Activated CD8-positive, alpha-beta memory T cell treated with anti-CD3 and anti-CD28 coated beads, Interleukin-2, amount 50 U/mL, for 4 hours (primary cell): ENCODE data around the gene GAS6.

ENCODE experiments used
- DNase-seq: peaks from one replicate; pipeline ENCODE4 v3.0.0-alpha.2; 2020

GAS6 gene

DNA sequence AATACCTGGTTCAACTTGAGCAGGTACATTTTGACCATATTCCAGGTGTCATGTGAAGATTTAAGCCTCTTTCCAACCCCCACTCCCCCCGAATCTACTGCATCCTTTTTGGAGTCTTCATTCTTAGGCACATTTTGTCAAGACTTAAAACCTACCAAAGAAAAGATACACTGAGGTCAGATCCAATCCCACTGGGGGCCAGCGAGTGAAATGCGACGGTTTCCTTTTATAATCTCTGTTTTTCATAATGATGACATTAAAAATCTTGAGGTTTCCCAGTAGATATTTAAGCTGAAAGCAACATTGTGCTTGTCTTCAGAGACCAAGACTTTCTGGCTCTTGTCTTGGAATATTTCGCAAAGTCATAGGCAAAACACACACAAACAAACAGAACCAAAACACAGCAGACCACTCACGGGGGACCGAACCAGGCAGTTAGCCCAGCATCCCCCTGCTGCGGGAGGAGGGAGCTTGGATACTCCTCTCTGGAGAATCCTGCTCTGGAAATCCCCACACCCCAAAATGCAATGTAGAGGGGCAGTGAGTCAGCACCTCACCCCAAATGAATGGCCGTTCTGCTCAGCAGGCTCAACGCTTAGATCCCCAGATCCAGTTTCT, 506 bp upstream of the GAS6 start:
- no peak for DNase-seq

DNA sequence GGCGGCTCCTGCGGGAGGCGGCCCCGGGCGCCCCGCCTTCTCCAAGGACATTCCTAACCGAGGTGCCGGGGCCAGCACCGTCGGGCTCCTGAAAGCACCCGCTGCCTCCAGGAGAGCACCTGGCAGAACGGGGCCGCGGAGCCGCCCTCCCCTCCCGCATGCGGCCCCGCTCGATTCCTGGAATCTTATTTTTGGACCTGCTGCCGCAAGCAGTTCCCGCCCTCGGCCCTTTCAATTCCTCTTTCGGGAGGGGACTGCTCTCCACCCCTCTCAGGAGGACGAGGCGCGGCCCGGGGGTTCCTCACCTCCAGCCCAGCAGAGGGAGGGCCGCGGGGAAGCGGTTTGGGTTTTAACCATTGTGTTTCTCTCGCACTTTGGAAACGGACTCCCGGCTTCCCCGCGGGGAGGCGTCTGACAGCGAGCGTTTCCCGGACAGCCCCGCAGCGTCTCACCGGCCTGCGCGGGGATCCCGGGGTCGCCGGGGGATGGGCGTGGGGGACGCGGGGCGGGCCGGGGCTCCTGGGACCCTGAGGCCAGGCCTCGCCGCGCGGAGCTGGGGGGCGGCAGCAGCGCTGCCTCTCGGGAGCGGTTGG, 849 bp downstream of the GAS6 start:
- DNase-seq = no peak

DNA sequence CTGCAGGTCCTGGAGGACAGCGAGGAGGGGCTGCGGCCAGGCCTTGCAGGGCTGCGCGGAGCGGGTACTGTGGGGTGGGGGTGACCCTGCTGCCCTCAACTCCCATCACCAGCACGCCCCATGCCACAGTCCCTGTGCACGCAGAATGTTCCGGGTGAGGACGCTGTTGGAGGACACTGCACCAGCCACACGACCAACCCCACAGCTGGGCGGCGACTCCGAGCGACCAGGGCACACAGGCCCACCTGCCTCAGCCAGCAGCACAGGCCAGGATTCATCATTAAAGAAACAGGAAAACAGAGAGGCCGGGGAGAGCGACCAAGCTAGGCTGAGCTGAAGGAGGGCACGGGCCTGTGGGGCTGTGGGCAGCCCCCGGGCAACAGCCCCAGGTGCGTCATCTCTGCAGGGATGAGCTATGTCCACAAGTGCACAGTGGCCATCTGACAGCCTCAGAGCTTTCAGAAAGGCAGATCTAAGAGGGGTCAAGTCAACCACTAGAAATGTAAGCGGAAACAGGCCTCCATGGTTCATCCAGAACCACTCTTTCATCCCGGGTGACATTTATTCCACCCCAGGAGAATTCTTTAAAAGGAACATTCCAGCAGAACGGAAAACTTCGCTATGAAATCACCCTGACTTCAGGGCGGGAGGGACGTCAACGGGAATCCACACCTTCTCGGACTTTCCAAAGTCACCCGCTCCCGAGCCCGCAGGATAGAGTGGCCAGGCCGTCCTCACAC, 1.5 kb downstream of the GAS6 start:
- peak; percentile 10 for DNase-seq

DNA sequence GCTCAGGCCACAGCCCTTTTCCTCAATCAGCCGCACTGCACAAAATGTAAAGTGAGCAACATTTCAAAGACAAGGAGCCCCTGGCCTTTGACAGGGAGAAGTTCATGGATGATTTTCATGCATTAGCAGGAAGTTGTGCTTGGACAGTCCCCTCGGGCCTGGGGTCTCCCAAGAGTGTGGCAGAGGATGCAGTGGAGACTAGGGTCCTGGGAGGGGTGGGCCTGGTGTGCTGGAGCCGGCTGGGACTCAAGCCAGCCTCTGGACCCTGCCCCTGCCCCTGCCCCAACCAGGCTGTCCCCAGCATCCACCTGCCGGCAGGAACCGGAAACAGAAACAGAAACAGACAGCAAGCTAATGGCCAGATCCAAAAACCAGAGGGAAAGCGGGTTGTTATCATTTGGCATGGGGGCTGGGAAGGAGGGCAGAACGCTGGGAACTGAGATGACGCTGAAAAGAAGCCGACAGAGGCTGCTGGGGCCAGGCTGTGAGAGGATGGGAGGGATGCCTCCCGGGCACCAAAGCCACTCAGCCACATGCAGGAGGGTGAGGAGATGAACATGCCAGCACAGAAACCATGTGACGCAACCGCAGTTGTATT, 2.3 kb downstream of the GAS6 start:
- no peak for DNase-seq

DNA sequence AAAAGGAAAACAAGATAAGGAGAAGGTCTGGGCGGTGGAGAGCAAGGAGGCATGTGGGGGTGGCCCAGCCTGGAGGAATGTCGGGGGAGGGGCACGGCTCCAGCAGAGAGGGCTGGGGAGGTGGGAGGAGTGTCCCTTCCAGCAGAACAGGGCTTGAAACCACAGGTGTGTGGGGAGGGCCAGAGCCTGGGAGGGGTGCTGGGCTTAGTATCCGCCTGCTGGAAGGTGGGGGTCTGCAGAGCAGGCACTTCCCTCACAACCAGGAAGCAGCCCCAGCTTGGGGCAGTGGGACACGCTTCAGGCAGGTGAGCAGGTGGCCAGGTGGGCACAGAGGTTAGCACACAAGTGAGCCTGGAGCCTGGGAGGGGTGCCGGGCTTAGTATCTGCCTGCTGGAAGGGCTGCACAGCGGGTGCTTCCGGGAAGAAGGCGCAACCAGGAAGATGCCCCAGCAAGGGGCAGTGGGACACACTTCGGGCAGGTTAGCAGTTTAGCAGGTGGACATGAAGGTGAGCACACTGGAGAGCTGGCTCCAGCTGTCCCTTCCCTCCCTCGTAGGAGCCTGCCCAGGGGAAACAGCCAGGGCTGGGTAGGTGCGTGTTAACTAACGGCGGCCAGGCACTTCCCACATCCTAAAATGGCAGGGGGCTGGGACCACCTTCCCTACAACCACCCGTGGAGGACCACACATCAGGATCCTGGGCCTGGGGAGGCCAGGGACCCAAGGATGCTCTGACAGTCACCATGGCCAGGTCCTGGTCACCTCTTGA, 3.0 kb downstream of the GAS6 start:
- DNase-seq = peak; percentile 12

DNA sequence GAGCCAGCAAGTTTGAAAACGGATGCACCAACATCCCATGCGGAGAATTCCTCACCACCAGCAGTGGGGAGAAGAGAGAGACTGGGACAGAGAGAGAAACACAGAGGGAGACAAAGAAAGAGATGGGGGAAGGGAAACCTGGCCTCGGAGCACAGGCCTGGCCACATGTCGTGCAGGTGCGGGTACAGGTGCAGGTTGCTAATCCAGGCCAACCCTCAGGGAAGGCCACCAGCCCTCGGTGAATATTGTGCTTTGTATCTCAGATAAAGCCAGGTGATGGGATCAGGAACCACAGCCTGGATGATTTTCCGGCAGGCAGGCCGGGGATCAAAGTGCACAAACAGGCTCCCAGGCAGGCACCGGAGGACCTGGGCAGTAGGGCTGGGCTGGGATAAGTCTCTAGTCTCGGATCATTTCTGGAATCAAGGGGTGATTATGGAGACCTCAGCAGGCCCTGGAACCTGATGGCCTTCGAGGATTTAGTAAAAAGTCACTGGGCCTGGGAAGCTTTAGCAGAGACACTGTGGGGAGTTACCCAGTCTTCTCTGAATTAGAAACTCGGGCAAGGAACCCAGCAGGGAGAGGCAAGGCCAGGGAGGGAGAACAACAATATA, 3.7 kb downstream of the GAS6 start:
- DNase-seq = peak; percentile 6

DNA sequence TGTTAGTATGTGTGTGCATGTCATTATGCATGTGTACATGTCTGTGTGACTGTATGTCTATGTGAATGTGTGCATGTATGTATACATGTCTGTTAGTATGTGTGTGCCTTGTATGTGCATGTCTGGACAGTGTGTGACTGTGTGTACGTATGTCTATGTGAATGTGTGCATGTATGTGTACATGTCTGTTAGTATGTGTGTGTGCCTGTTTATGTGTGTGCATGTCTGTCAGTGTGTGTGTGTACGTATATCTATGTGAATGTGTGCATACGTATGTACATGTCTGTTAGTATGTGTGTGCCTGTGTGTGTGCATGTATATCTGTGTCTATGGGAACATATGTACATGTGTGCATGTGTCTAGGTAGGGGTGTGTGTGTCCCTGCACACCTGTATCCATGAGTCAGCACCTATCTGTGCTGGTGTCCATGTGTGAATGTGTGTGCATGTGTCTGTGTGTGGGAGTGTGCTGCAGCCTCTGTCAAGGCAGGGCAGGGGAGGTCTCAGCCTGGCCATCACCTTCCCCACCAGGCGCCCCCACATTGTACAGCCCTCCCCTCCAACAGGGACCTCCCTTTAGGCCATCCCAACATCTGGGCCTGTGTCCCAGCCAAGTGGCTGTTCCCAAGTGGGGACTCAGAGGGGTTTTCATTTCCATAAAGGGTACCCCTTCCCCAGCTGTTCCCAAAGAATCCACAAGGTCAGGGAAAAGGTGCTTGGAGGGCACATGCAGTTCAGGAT, 4.4 kb downstream of the GAS6 start:
- no peak for DNase-seq

DNA sequence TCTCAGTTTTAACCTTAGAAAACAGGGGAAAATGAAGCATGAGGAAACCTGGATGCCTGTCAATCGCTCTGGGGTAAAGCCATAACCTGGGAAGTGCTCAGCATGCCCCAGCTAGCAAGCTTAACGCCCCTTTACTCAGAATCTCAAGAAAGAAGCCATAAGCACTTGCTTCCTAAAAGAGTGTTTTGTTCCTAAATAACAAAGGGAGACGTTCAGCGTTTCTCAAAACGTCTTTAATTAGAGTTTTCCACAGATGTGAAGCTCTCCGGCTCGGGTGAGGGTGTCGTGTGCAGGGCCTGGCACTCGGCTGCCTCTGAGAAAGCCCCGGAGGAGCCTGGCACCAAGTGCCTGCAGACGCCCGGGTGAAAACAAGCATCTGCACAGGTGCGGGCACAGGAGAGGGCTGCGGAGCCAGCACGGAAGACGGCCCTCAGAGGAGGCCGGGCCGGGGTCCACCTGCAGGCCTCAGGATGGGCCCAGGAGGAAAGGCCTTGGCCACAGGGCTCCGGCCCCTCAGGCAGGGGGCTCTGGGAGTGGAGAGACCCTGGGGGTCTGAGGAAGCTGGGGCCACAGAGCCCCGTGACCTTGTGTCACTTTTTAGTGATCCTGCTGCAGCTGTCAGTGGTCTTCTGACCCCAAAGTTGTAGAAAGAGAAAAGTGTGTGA, 6.2 kb downstream of the GAS6 start:
- DNase-seq = peak; percentile 3

DNA sequence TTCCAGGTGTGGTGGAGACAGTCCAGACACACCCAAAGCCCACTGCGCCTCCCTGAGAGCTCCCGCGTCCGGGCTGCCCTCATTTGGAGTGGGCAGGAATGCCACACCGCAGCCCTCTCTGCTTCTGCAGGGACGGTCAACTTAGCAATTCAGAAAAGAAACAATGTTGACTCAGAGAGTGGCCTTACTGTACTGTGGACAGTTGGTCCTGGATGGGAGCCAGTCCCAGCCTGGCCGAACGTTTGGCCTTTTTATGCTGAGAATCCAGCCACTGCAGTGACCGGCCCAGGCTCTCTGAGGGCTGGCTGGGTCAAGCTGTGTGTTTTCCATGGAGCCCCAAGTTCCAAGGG, 7.2 kb downstream of the GAS6 start:
- no peak for DNase-seq

DNA sequence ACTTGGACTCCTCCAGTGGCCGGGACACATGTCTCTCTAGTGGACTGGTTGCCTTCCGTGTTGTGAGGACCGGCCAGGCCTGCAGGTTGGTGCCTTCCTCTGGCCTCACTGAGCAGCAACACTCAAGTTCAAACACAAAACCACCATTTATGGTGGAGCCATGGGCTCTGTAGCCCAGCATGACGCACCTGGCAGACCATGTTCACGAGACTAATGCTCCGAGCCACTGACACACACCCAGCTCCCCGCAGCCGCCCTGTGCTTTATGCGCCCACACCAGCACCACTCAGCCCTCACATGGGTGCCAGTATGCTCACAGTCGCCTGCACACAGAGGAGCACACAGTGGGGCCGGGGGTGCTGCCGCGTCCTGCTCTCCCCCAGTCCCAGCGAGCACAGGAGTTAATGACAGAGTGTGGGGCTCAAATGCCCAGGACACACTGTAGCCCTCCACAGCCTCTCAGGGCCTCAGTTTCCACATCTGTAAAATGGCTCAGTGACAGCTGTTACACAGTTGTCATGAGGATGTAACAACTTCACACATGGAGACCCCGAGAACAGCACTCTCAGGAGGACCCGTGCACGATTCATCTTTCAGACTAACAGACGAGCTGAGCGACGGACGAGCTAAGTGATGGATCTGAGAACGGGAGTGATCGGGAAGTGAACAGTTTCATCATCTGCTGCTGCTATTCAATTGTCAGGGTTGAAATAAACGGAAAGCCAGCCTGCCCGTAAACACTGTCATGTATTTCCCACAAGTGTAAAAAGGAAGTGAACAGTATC, 7.8 kb downstream of the GAS6 start:
- peak; percentile 6 for DNase-seq

DNA sequence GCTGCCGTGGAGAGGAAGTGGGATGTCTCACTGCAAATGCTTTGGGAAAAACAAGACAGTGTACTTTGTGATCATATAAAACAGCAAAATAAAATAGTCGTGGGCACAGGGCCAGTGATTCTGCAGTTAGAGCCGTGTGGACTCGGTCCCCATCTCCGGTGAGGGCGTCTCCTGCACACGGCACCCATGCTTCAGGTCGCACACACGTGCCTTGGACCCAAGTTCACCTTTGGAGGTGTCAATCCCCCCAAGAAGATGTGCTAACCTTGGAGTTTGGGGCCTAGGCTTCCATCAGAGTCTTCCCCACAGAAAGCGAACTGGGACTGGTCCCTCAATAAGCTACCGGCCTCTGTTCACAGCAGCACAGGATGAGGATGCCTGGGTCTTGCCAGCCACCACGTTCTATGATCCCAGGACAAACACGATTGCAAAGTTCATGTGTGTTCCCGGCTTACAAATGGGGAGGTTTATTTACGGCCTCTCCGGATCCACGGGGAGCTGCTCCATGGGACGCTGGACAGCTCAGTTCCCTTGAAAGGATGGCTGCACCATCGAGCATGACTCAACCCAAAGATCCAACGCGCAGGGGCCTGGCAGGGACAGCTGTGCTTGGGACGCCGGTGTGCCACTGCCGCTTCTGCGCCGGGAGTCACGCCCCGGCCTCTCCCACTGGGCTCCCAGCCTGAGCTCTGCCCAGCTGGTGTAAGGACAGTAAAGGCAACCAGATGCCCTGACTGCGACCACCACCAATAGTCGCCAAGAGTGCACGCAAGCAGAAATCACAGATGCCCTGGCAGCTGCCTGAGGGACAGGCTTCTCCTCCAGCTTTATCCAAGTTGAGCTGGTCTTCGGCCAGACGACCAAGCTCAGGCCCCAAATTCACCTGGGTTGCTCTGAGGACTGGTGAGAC, 8.6 kb downstream of the GAS6 start:
- peak; percentile 8 for DNase-seq

DNA sequence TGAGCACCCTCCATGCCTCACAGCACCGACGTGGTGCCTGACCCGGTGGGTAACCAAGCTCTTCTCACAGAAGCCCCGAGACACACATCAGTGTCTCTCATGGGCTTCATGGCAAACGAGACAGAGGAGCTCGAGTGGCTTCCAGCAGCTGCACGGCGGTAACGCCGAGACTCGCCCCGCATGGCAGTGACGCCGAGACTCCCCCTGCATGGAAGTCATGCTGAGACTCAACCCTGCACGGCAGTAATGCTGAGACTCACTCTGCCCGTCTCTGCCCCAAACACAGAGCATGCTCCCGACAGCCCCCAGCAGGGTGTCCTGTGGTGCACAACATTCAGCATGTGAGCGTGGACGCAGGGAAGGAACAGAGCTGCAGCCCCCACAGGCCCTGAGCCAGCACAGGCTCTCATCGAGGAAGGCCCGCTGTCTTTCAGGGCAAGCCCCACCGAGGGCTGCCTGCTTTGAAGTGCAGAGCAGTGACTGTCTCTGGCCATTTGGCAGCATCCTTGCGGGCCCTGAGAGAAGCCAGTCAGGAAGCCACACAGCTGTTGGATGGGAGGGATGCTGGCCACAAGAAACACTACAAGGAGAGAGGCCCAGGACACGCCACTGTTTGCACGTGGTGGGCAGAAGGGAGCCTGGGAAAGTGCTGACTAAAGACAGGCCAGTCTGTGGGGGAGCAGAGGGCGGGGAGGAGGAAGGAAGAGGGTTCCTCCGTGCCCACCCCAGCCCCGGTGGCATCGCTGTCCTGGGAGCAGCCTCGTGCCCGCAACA, 9.5 kb downstream of the GAS6 start:
- peak; percentile 18 for DNase-seq

DNA sequence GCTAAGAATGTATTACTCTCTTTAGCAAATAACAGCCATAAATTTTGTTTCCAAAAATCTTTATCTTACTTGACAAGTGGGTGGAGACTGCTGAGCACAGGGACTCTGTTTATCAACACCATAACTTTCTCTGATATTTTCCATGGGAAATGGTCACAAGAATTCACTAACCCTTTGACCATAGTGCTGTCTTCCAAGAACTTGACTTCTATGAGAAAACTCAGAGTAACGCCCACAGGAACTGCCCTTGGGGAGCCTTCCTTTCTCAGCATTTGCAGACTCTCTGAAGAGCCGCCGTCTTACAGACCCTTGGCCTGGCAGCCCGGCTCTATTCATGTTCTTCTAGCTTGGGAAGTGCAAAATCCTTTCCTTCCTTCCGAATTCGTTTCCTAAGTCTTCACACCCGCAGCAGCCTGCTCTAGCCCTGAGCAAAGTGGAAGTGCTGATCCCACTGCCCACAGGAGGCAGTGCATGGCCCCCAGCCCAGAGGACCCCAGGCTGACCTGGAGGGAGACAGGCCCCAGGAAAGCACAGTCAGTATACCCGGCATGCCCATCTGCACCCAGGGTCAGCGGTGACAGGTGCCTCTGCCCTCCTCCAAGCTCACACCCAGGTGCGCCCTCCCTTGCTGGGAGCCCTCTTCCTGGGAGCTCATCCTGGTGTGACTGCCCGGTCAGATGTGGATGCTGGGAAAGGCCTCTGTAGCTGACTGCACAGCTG, 10.2 kb downstream of the GAS6 start:
- peak; percentile 12 for DNase-seq

DNA sequence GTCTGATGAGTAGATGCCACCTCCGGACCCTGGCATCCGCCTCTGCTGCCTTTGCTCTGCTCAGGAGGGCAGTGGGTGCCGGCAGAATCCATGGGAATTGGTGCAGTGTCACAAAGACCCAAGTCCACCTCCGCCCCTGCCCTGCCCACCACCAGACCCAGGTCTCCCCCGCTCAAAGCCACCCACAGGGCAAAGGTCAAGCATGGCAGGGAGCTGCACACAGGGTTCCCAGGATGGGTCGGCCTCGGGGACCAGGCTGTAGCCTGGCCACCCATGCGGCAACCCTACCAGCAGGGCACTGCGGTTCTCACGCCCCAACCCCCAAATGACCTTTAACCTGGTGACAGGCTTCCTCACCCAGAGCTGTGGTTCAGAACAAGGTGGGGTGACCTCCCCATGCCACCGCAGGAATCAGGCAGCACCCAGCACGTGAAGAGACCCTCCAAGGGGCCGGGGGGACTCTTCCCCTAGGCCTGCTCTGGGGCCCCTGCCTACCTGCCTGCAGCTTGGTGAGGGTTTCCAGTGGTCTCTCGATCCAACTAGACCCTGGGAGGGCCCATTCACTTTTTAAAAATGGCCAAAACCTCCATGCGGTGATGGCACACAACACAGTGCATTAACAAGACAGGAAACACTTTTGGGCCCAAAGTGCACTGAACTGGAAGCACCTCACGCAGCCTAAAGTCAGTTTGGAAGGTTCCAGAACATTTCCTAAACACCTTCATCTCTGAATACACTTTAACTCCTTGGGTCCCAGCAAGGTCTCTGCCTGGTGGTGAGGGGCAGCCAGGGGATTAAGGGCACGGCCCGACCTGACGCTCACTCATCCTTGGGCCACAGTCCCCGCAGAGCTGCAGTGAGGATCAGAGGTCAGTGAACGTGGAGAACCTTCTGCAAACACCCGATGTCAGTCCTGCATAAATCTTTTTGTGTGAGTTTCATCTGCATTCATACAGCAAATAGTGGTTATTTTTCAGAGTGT, 11.0 kb downstream of the GAS6 start:
- peak; percentile 6 for DNase-seq

DNA sequence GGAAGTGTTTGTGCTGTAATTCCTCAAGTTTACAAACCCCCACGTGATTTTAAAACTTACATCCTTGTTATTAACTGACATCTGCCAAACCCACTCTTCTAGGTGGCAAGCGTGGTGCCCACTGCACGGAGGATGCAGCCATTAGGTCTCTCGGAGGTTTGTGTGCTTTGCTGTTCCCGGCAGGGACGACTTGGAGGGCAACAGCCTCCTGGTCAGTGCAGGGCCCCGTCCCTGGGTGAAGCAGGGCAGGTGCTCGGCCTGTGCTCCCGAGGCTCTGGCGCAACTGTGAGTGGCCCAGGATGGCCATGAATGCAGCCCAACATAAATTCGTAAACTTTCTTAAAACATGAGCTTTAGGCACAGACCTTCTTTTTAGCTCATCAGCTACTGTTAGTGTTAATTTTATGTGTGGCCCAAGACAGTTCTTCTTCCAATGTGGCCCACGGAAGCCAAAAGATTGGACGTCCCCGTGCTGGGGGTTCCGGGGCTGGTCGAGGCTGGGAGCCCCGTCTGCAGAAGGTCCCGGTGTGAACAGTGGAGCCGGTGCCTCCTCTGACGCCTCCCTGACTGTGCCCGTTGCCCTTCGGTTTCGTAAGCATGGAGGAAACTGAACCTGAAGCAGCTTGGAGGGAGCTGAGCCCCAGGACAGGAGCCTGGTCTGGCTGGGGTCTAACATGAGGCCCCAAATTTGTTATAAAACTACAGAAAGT, 11.9 kb downstream of the GAS6 start:
- peak; percentile 3 for DNase-seq

DNA sequence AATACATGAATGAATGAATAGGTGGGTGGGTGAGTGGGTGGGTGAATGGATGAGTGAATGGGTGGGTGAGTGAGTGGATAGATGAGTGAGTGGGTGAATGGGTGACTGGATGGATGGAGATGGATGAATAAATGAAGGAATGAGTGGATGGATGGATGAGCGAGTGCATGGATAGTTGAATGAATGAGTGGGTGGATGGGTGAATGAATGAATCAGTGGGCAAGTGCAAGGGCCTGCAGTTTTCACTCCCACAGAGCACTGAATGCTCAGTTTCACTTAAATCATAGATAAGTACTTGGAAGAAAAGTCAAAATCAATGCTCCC, 12.4 kb downstream of the GAS6 start:
- no peak for DNase-seq
